RPMI7951 (cell line): ENCODE measurements around the gene CNOT6. TPM values are rescaled to one million over a fixed set of nuclear protein-coding genes. Genes with fewer than 3 reads are reported as not detected.

ENCODE experiments used
- DNase-seq: peaks from one replicate; pipeline ENCODE4 v3.0.0-alpha.2; 2012; ENCODE audit warnings: low read depth
- total RNA-seq: library from RNA; depleted of rRNA; stranded (reverse); fragments of >200 nt; shearing (Covaris generic); gene quantifications from 2 replicates; pipeline ENCODE4 v1.2.3, GENCODE V29; 2014

The CNOT6 gene
- total RNA-seq, 1 experiment from 2014 or later: 7.6 TPM

GRCh38 chr5:180599981-180600553, 105.9 kb downstream of the CNOT6 start:
- no peak for DNase-seq

- DNase-seq: no peak
Observed at GRCh38 chr5:180600554-180601041, 106.4 kb downstream of the CNOT6 start.

- DNase-seq: no peak
Observed at GRCh38 chr5:180601591-180602480, 107.7 kb downstream of the CNOT6 start.

- no peak for DNase-seq
Observed at GRCh38 chr5:180602481-180603075, 108.4 kb downstream of the CNOT6 start.

- DNase-seq: no peak
Observed at GRCh38 chr5:180603076-180603594, 109.0 kb downstream of the CNOT6 start.

GRCh38 chr5:180604271-180604670, 110.1 kb downstream of the CNOT6 start:
- DNase-seq: no peak

- peak; percentile 37 for DNase-seq
Observed at GRCh38 chr5:180605554-180606214, 111.5 kb downstream of the CNOT6 start.

- DNase-seq: no peak
Observed at GRCh38 chr5:180606215-180606785, 112.1 kb downstream of the CNOT6 start.

- DNase-seq: no peak
Observed at GRCh38 chr5:180607861-180608571, 113.8 kb downstream of the CNOT6 start.

- no peak for DNase-seq
Observed at GRCh38 chr5:180608572-180609310, 114.6 kb downstream of the CNOT6 start.

GRCh38 chr5:180609386-180609785, 115.2 kb downstream of the CNOT6 start:
- DNase-seq: no peak

GRCh38 chr5:180609817-180610550, 115.8 kb downstream of the CNOT6 start:
- no peak for DNase-seq

GRCh38 chr5:180611140-180611850, 117.1 kb downstream of the CNOT6 start:
- peak; percentile 16 for DNase-seq

- DNase-seq: no peak
Observed at GRCh38 chr5:180612683-180613082, 118.5 kb downstream of the CNOT6 start.

- no peak for DNase-seq
Observed at GRCh38 chr5:180613188-180613813, 119.1 kb downstream of the CNOT6 start.

- no peak for DNase-seq
Observed at GRCh38 chr5:180613814-180614188, 119.6 kb downstream of the CNOT6 start.

GRCh38 chr5:180618487-180618828, 124.3 kb downstream of the CNOT6 start:
- DNase-seq: no peak

GRCh38 chr5:180618829-180619562, 124.8 kb downstream of the CNOT6 start:
- no peak for DNase-seq
